ENCODE data around the gene STOM.
"Not testable (repeated sequence)": the region's sequence is repeated elsewhere in the genome, so short reads cannot be mapped to it uniquely, and the experiment has no call there.

STOM gene

GRCh38 chr9:121300283-121301119 lies 69.5 kb downstream of the STOM start:
- DNase-seq (ENCODE audit: low read depth) = no peak

GRCh38 chr9:121299467-121300282 lies 70.4 kb downstream of the STOM start:
- no peak for DNase-seq (ENCODE audit: low read depth)

GRCh38 chr9:121298689-121299466 lies 71.2 kb downstream of the STOM start:
- DNase-seq (ENCODE audit: low read depth) = no peak

DNA sequence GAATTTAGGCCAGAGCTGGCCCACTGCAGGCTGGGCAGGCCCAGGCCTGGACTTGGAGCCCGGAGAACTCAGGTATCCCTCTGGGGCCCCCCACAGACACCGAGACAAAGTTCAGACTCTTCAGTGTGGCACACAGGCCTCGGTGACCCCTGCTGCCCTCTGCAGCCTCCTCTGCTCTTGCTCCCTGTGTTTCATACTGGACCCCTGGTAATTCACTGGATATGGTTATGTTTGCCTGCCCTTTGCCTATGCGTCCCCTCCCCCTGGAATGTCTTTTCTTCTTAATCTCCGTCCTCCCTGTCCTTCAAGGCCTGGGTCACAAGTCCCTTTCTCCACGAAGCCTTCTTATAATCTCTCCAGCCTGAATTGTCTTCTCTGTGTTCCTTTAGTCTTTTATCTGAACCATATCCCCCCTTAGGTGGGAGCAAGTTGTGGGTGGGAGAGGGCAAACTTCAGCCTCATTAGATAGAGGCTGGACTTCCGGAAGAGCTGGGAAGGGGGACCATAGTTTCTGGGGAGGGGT lies 72.0 kb downstream of the STOM start:
- no peak for DNase-seq (ENCODE audit: low read depth)

GRCh38 chr9:121297389-121297788 lies 72.7 kb downstream of the STOM start:
- no peak for DNase-seq (ENCODE audit: low read depth)

- no peak for DNase-seq (ENCODE audit: low read depth)
Measured at GRCh38 chr9:121296213-121297127, 73.6 kb downstream of the STOM start.

DNA sequence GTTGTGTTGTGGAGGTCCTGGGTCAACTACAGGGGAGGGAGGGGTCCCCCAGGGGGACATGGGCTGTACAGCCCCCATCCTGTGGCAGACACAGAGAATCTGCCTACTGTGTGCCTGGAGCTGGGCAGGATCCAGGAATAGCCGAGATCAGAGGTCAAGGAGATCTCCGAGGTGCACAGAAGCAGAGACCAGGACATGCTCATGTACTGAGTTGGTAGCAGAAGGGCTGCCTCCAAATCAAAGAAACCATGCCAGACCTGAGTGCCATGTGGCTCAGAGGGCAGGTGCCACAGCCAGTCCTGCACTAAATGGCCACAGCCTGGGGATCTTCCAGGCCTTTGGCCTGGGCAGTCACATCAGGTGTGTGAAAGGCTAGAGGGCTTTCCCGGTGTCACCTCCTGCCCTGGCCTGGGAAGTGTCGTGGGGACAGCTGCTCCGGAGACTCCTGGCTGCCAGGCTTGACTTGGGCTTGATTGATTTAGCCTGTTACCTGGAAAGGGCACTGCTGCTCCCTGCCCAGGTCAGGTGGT lies 74.3 kb downstream of the STOM start:
- no peak for DNase-seq (ENCODE audit: low read depth)

GRCh38 chr9:121294866-121295661 lies 75.0 kb downstream of the STOM start:
- DNase-seq (ENCODE audit: low read depth) = no peak

DNA sequence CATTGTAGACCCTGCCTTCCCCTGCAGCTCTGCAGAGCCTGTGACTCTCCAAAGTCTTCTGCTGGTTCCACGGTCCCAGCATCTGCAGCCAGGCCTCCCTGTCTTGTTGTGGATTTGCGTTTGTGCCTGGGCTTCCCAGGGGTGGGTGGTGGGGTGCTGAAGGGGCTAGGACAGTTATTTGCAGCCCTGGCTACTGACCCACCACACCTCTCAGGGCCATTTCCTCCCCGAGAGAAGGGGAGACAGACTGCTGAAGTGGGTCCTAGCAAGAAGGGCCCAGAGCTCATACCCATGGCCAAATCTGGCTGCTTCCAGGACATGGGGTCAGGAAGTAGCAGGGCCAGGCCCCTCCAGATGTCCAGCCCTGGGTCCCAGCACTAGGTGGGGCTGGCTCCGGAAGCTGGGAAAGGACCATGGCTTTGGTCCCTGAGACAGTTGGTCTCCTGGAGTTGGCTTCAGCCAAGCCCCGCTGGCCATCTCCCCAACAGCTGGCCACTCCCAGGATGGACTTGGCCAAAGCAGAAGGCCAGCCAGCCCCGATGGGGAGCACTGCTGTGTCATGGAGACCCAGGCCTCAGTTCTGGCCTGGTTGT lies 75.8 kb downstream of the STOM start:
- no peak for DNase-seq (ENCODE audit: low read depth)

DNA sequence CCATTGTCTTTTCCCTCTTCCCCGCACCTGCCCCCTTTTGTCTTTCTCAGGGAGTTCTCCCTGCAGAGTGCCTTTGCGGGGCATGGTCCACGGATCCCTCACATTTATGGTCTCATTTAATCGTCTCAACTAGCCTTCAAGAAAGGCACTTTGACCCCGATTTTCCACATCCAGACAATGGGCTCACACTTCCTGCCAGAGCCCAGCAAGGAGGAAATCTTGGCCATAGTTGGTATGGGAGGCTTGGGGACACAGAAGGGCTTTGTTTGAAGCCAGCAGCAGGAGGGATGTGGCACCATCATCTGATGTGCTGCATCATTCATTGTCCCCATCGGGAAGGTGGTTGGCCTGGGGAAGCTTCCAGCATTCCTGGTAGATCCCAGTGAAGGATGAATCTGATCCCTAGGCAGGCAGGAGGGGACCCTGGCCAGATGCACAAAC lies 77.2 kb downstream of the STOM start:
- DNase-seq (ENCODE audit: low read depth) = no peak

DNA sequence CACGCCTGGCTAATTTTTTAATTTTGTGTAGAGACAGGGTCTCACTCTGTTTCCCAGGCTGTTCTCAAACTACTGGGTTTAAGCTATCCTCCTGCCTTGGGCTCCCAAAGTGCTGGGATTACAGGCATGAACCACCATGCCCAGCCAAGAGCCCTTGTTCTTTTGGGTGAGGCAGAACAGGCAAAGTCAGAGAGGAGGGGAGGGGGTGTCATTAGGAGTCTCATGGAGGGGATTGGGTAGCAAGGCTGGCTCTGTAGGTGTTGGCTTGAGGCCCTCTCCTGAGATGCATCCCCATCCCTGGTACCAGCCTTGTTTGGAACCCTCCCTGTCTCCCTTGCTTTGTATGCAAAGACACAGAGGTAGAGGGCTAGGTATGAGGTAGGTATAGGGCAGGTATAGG lies 78.0 kb downstream of the STOM start:
- no peak for DNase-seq (ENCODE audit: low read depth)

GRCh38 chr9:121291536-121291935 lies 78.5 kb downstream of the STOM start:
- not testable (repeated sequence) for DNase-seq (ENCODE audit: low read depth)

DNA sequence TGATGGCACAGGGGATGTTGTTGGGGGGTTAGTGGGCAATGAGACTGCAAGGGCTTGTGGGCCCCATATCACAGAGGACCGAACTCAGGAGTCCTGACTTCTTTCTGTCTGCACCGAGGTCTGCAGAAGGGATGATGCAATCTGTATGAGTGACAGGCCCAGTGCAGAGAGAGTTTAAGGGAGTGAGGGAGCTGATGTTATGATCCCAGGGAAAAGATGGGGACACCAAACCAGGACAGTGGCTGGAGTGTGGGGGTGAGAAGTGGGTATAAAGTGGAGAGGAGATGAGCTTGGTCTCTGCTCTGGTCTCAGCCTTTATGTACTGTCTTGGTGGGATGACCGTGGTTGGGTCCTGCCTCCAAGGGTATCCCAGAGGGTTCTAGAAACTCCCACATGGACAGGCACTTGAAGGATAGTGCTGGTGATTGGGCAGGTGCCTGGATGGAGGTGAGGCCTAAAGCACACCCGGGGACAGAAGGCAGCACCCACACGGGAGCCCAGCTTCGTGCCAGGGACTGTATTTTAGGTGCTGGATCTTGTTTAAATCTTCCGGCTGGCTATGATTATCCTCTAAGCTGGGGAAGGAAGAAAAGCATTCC lies 80.2 kb downstream of the STOM start:
- no peak for DNase-seq (ENCODE audit: low read depth)

- DNase-seq (ENCODE audit: low read depth) = no peak
Measured at GRCh38 chr9:121289026-121289771, 80.9 kb downstream of the STOM start.
